Stimulated activated naive CD8-positive, alpha-beta T cell treated with anti-CD3 and anti-CD28 coated beads, Interleukin-15, amount 100 ng/mL, for 72 hours (primary cell): ENCODE results near the gene TMED8.
"Not testable (repeated sequence)": the region's sequence is repeated elsewhere in the genome, so short reads cannot be mapped to it uniquely, and the experiment has no call there.

Source experiments
- ATAC-seq: fragments of 150-1000 bp; cut with Tn5 transposase; 2 replicates; pipeline ENCODE4 v1.10.0; 2021; ENCODE audit warnings: mild to moderate bottlenecking, moderate library complexity
- DNase-seq, 2 donors: peaks; one replicate each; pipeline ENCODE4 v3.0.0; 2021 to 2022
- H3K27ac Mint-ChIP-seq, 2 donors: one replicate each; pipeline ENCODE4 v1.8.0; 2022; ENCODE audit warnings: mild to moderate bottlenecking in 2 of 2, mixed read lengths in 2 of 2, moderate library complexity in 2 of 2
- H3K27me3 Mint-ChIP-seq: one replicate; pipeline ENCODE4 v1.8.0; 2022; ENCODE audit warnings: mixed read lengths
- H3K4me1 Mint-ChIP-seq: one replicate; pipeline ENCODE4 v1.8.0; 2022; ENCODE audit warnings: mild to moderate bottlenecking, mixed read lengths
- H3K4me3 Mint-ChIP-seq, 2 donors: one replicate each; pipeline ENCODE4 v1.8.0; 2022; ENCODE audit warnings: mild to moderate bottlenecking in 2 of 2, mixed read lengths in 2 of 2, moderate library complexity in 1 of 2
- H3K9me3 Mint-ChIP-seq, 2 donors: one replicate each; pipeline ENCODE4 v1.8.0; 2022; ENCODE audit warnings: mixed read lengths in 2 of 2

TMED8 gene

GRCh38 chr14:77376771-77377501 is at the start of gene TMED8, which contains the start of gene SAMD15:
Gene TMED8 (minus strand): TSS chr14:77377094. CDS start chr14:77377053, 41 bp downstream.
Gene SAMD15 (plus strand): TSS chr14:77377379. CDS start chr14:77377419, 40 bp downstream.
- Mint-ChIP-seq H3K27me3 (no peaks in the 10 kb centered on the region), H3K4me1 (peaks cover 40% of the 10 kb centered on the region), H3K27ac (peak within 1 kb of the TSS; percentile 96 to 97), H3K9me3 (peaks cover 11 to 13% of the 10 kb centered on the region in 2 donors), H3K4me3 (peak within 1 kb of the TSS in 1 of 2 donors; percentile 96)
- ATAC-seq (peak; percentile 96), DNase-seq (peak; percentile 84)

GRCh38 chr14:77426396-77426795 is 49.5 kb upstream of the TMED8 start:
- Mint-ChIP-seq H3K4me1 (no peaks in the 10 kb centered on the region), H3K27me3 (no peaks in the 10 kb centered on the region), H3K27ac (no peak overlapping the region), H3K9me3 (no peaks in the 10 kb centered on the region), H3K4me3 (no peak overlapping the region)
- no peak for DNase-seq
- ATAC-seq, result no peak

- Mint-ChIP-seq H3K27me3 (no peaks in the 10 kb centered on the region), H3K27ac (no peak overlapping the region), H3K4me3 (no peak overlapping the region), H3K9me3 (peaks cover 4% of the 10 kb centered on the region in 2 donors), H3K4me1 (no peaks in the 10 kb centered on the region)
- ATAC-seq, result no peak
- no peak for DNase-seq
These were observed 48.0 kb upstream of the TMED8 start for GRCh38 chr14:77424862-77425261.

GRCh38 chr14:77423423-77423822 is 46.5 kb upstream of the TMED8 start, which contains the start of gene NOXRED1:
Gene NOXRED1 (minus strand): TSS chr14:77423523. CDS start chr14:77422889, 634 bp downstream.
- H3K4me1 Mint-ChIP-seq, result no peaks in the 10 kb centered on the region
- H3K27ac Mint-ChIP-seq, result no peak within 1 kb of the TSS
- no peak for ATAC-seq
- peaks cover 8 to 10% of the 10 kb centered on the region in 2 donors for H3K9me3 Mint-ChIP-seq
- DNase-seq, result no peak
- no peaks in the 10 kb centered on the region for H3K27me3 Mint-ChIP-seq
- no peak within 1 kb of the TSS for H3K4me3 Mint-ChIP-seq

GRCh38 chr14:77421201-77421600 is 44.3 kb upstream of the TMED8 start:
- DNase-seq (no peak), ATAC-seq (no peak)
- H3K9me3 Mint-ChIP-seq, result peaks cover 13 to 17% of the 10 kb centered on the region in 2 donors
- H3K4me3 Mint-ChIP-seq, result no peak overlapping the region
- no peaks in the 10 kb centered on the region for H3K27me3 Mint-ChIP-seq
- H3K27ac Mint-ChIP-seq, result no peak overlapping the region
- H3K4me1 Mint-ChIP-seq, result no peaks in the 10 kb centered on the region

- Mint-ChIP-seq H3K4me3 (no peak overlapping the region), H3K27ac (no peak overlapping the region), H3K9me3 (peaks cover 13 to 17% of the 10 kb centered on the region in 2 donors), H3K27me3 (no peaks in the 10 kb centered on the region), H3K4me1 (no peaks in the 10 kb centered on the region)
- ATAC-seq (no peak), DNase-seq (no peak)
These were observed 39.9 kb upstream of the TMED8 start for GRCh38 chr14:77416836-77417235.

GRCh38 chr14:77416098-77416497 is 39.2 kb upstream of the TMED8 start:
- not testable (repeated sequence) for H3K4me3 Mint-ChIP-seq, H3K4me1 Mint-ChIP-seq, H3K27me3 Mint-ChIP-seq, H3K27ac Mint-ChIP-seq, DNase-seq, ATAC-seq
- peaks cover 13 to 17% of the 10 kb centered on the region in 2 donors for H3K9me3 Mint-ChIP-seq

- H3K4me1 Mint-ChIP-seq, H3K27me3 Mint-ChIP-seq, DNase-seq, ATAC-seq, H3K4me3 Mint-ChIP-seq, H3K27ac Mint-ChIP-seq: not testable (repeated sequence)
- H3K9me3 Mint-ChIP-seq, result peaks cover 13 to 17% of the 10 kb centered on the region in 2 donors
These were observed 38.6 kb upstream of the TMED8 start for GRCh38 chr14:77415403-77416030.

- no peak overlapping the region for H3K27ac Mint-ChIP-seq
- H3K9me3 Mint-ChIP-seq, result no peaks in the 10 kb centered on the region
- peaks cover 15% of the 10 kb centered on the region for H3K4me1 Mint-ChIP-seq
- H3K27me3 Mint-ChIP-seq, result no peaks in the 10 kb centered on the region
- no peak overlapping the region for H3K4me3 Mint-ChIP-seq
- no peak for DNase-seq
- no peak for ATAC-seq
These were observed 32.2 kb upstream of the TMED8 start for GRCh38 chr14:77409131-77409533.

- no peak overlapping the region for H3K27ac Mint-ChIP-seq
These were observed 30.3 kb upstream of the TMED8 start for GRCh38 chr14:77407158-77407557.

GRCh38 chr14:77406718-77407117 is 29.8 kb upstream of the TMED8 start:
- Mint-ChIP-seq H3K9me3 (no peaks in the 10 kb centered on the region), H3K4me3 (no peak overlapping the region), H3K4me1 (peaks cover 15% of the 10 kb centered on the region), H3K27ac (peak overlapping the region in 1 of 2 donors; percentile 6), H3K27me3 (no peaks in the 10 kb centered on the region)
- peak in 1 of 2 donors; percentile 13 for DNase-seq
- peak; percentile 72 for ATAC-seq

More at GRCh38 chr14:77407158-77407557, 30.3 kb upstream of the TMED8 start:
- peaks cover 15% of the 10 kb centered on the region for H3K4me1 Mint-ChIP-seq
- no peaks in the 10 kb centered on the region for H3K27me3 Mint-ChIP-seq
- peak; percentile 28 for ATAC-seq
- no peaks in the 10 kb centered on the region for H3K9me3 Mint-ChIP-seq
- no peak for DNase-seq
- H3K4me3 Mint-ChIP-seq, result no peak overlapping the region

- Mint-ChIP-seq H3K4me1 (peaks cover 15% of the 10 kb centered on the region), H3K9me3 (no peaks in the 10 kb centered on the region), H3K27me3 (no peaks in the 10 kb centered on the region), H3K4me3 (no peak overlapping the region), H3K27ac (no peak overlapping the region)
- ATAC-seq (no peak), DNase-seq (no peak)
These were observed 29.2 kb upstream of the TMED8 start for GRCh38 chr14:77406086-77406485.

- no peaks in the 10 kb centered on the region for H3K9me3 Mint-ChIP-seq
- ATAC-seq (no peak), DNase-seq (no peak)
- no peaks in the 10 kb centered on the region for H3K27me3 Mint-ChIP-seq
- H3K4me3 Mint-ChIP-seq, result no peak overlapping the region
- H3K27ac Mint-ChIP-seq, result no peak overlapping the region
- peaks cover 15% of the 10 kb centered on the region for H3K4me1 Mint-ChIP-seq
These were observed 26.9 kb upstream of the TMED8 start for GRCh38 chr14:77403768-77404167.

- Mint-ChIP-seq H3K27ac (no peak overlapping the region), H3K9me3 (no peaks in the 10 kb centered on the region), H3K4me1 (no peaks in the 10 kb centered on the region), H3K4me3 (no peak overlapping the region), H3K27me3 (no peaks in the 10 kb centered on the region)
- no peak for DNase-seq
- ATAC-seq, result no peak
These were observed 23.3 kb upstream of the TMED8 start for GRCh38 chr14:77400216-77400615.

GRCh38 chr14:77390188-77390587 is 13.3 kb upstream of the TMED8 start:
- H3K9me3 Mint-ChIP-seq, result no peaks in the 10 kb centered on the region
- H3K4me1 Mint-ChIP-seq, result no peaks in the 10 kb centered on the region
- H3K4me3 Mint-ChIP-seq, result no peak overlapping the region
- DNase-seq (no peak), ATAC-seq (no peak)
- H3K27ac Mint-ChIP-seq, result no peak overlapping the region
- H3K27me3 Mint-ChIP-seq, result no peaks in the 10 kb centered on the region

- Mint-ChIP-seq H3K9me3 (peaks cover 10 to 11% of the 10 kb centered on the region in 2 donors), H3K27ac (no peak overlapping the region), H3K27me3 (no peaks in the 10 kb centered on the region), H3K4me3 (no peak overlapping the region), H3K4me1 (peaks cover 26% of the 10 kb centered on the region)
- no peak for ATAC-seq
- DNase-seq, result no peak
These were observed 1.8 kb upstream of the TMED8 start for GRCh38 chr14:77378701-77379100.
